Activated CD8-positive, alpha-beta T cell treated with anti-CD3 and anti-CD28 coated beads for 36 hours (primary cell): ENCODE data around the gene HSPA12A. TPM values are rescaled to one million over a fixed set of nuclear protein-coding genes. Genes with fewer than 3 reads are reported as not detected.

Source experiments
- ATAC-seq: fragments of 200-7000 bp; cut with Tn5 transposase; one replicate; pipeline ENCODE4 v1.10.0; 2021; ENCODE audit warnings: mild to moderate bottlenecking, moderate library complexity
- CTCF ChIA-PET: fragments of 350-600 bp; sonication (Branson Sonifier 250); formaldehyde crosslinking; loops from one replicate; lab custom pipeline; 2021; ENCODE audit warnings: antibody characterized with exemption; lab: Charles Lee
- POLR2A ChIA-PET: fragments of 350-600 bp; sonication (Branson Sonifier 250); formaldehyde crosslinking; loops from one replicate; lab custom pipeline; 2021; ENCODE audit warnings: antibody characterized with exemption; lab: Charles Lee
- DNase-seq: peaks from one replicate; pipeline ENCODE4 v3.0.0-alpha.2; 2020
- H3K27ac Mint-ChIP-seq: one replicate; pipeline ENCODE4 v1.8.0; 2021; ENCODE audit warnings: mild to moderate bottlenecking, mixed read lengths
- H3K27me3 Mint-ChIP-seq: one replicate; pipeline ENCODE4 v1.8.0; 2021; ENCODE audit warnings: mixed read lengths
- H3K36me3 Mint-ChIP-seq: one replicate; pipeline ENCODE4 v1.8.0; 2021; ENCODE audit warnings: low read depth, mixed read lengths
- H3K4me1 Mint-ChIP-seq: one replicate; pipeline ENCODE4 v1.8.0; 2021; ENCODE audit warnings: low read depth, mixed read lengths
- H3K4me3 Mint-ChIP-seq: one replicate; pipeline ENCODE4 v1.8.0; 2021; ENCODE audit warnings: mild to moderate bottlenecking, moderate library complexity, mixed read lengths
- H3K9me3 Mint-ChIP-seq: one replicate; pipeline ENCODE4 v1.8.0; 2021; ENCODE audit warnings: mixed read lengths
- CTCF ChIP-seq: fragments of 200-600 bp; IDR thresholded peaks from one replicate; pipeline ENCODE4 v1.8.0; 2022; ENCODE audit warnings: antibody characterized with exemption, mild to moderate bottlenecking
- intact Hi-C: fragments of 100-400 bp; cut with micrococcal nuclease; formaldehyde crosslinking; loops from one replicate; pipeline ENCODE4 v1.10.0; 2022
- total RNA-seq, 2 experiments: library from RNA; stranded (reverse); gene quantifications; one replicate each; pipeline ENCODE4 v1.2.3, GENCODE V29; 2021

The HSPA12A gene
- total RNA-seq, 2 experiments from 2014 or later = 0.07 TPM; not detected in 1

- intact Hi-C loops = no loop called here
- peaks cover 53% of the 10 kb centered on the region for H3K27me3 Mint-ChIP-seq
- no peak for ATAC-seq
Observed at GRCh38 chr10:116747325-116747724, 5.0 kb upstream of the HSPA12A start.

DNA sequence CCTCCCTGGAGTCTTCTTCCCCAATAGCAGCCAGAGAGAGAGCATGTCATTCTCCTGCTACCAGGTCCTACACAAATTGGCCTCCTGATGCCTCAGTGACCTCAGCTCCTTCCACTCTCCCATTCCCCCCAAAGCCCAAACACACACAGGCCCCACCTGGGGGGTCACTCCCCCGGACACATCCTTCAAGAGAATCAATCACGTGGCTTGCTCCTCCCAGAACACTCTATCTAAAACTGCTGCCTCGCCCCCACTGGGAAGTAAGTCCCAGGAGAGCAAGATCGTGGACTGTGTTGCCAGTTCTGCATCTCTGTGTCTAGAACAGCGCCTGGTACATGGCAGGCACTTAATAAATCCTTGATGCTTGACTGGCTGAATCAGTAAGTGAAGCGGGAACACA lies 2.5 kb upstream of the HSPA12A start:
- H3K27ac Mint-ChIP-seq = no peak overlapping the region
- POLR2A ChIA-PET = interaction anchor here (1.2 kb wide), 1 partner anchor 28 kb away, joined by 3 read pairs; no protein-coding TSS in a partner anchor
- H3K4me3 Mint-ChIP-seq = no peak overlapping the region
- CTCF ChIA-PET = no interaction called here
- no peak for DNase-seq
- H3K9me3 Mint-ChIP-seq = no peaks in the 10 kb centered on the region
- peaks cover 3% of the 10 kb centered on the region for H3K4me1 Mint-ChIP-seq
- intact Hi-C loops = no loop called here
- no peak for TF ChIP-seq CTCF
- H3K36me3 Mint-ChIP-seq = no peaks in the 10 kb centered on the region
- peaks cover 60% of the 10 kb centered on the region for H3K27me3 Mint-ChIP-seq
- ATAC-seq = no peak

More at GRCh38 chr10:116747325-116747724, 5.0 kb upstream of the HSPA12A start:
- POLR2A ChIA-PET = no interaction called here
- H3K36me3 Mint-ChIP-seq = no peaks in the 10 kb centered on the region
- no peak overlapping the region for H3K4me3 Mint-ChIP-seq
- peaks cover 3% of the 10 kb centered on the region for H3K4me1 Mint-ChIP-seq
- CTCF ChIA-PET = no interaction called here
- no peaks in the 10 kb centered on the region for H3K9me3 Mint-ChIP-seq
- no peak for DNase-seq
- TF ChIP-seq CTCF = no peak
- no peak overlapping the region for H3K27ac Mint-ChIP-seq

- H3K4me3 Mint-ChIP-seq = no peak overlapping the region
- H3K27me3 Mint-ChIP-seq = peaks cover 60% of the 10 kb centered on the region
Observed at GRCh38 chr10:116744163-116744753, 1.9 kb upstream of the HSPA12A start.

DNA sequence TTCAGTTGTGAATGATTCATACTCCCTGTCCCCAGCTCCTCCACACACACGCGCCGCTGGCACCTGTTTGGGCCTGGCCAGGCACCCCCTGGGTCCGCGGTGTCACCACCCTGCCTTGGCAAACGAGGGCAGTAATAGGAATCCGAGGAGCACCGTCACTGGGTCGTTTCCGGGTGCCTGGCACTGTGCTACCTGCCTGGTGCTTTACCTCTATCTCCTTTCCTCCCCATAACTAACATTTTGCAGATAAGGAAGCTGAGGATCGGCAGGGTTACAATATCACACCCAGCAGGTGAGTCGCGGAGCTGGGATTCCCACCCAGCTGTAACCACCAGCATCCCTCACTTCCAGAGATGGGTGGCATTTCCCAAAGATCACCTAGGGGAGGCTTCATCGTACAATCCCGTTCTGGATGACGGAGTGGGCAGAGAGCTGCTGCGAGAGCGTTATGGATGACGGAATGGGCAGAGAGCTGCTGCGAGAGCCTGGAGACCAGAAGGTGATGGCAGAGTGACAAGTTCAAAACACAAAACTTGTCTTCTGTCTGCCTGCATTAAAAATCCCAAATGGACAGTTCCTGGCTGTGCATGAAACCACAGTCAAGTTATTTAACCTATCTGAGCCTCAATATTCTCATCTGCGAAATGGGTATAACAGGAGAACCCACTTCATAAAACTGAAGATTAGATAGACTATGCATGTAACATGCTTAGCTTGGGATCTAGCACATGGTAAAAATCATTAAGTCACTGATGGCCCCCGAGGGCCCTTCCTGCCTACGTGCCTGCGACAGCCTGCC lies 1.1 kb upstream of the HSPA12A start:
- ATAC-seq (no peak), DNase-seq (no peak)
- intact Hi-C loops = no loop called here
- no peak for TF ChIP-seq CTCF
- CTCF ChIA-PET = interaction anchor here (1.7 kb wide), 1 partner anchor 44 kb away, joined by 5 read pairs; no protein-coding TSS in a partner anchor
- POLR2A ChIA-PET = no interaction called here
- Mint-ChIP-seq H3K27me3 (peaks cover 59% of the 10 kb centered on the region), H3K9me3 (no peaks in the 10 kb centered on the region), H3K27ac (no peak overlapping the region), H3K36me3 (no peaks in the 10 kb centered on the region), H3K4me1 (peaks cover 3% of the 10 kb centered on the region), H3K4me3 (peak overlapping the region; percentile 20)

More at GRCh38 chr10:116744163-116744753, 1.9 kb upstream of the HSPA12A start:
- Mint-ChIP-seq H3K9me3 (no peaks in the 10 kb centered on the region), H3K4me1 (peaks cover 3% of the 10 kb centered on the region), H3K27ac (no peak overlapping the region), H3K36me3 (no peaks in the 10 kb centered on the region)
- TF ChIP-seq CTCF = no peak
- ChIA-PET POLR2A (no interaction called here), CTCF (no interaction called here)
- no peak for DNase-seq
- intact Hi-C loops = no loop called here
- no peak for ATAC-seq
